MCF 10A (cell line): ENCODE measurements around the gene DMRT3. TPM values are rescaled to one million over a fixed set of nuclear protein-coding genes. Genes with fewer than 3 reads are reported as not detected.

Source experiments
- BruUV-seq: library from RNA; stranded (reverse); fragments of 400-500 nt; replicated peaks from 2 replicates; lab custom pipeline; 2021; lab: Mats Ljungman, UMichigan
- CTCF ChIA-PET: fragments of 300-600 bp; sonication (Branson Sonifier 250); formaldehyde crosslinking; extraction: SDS; loops from one replicate; lab custom pipeline; 2021; ENCODE audit warnings: antibody characterized with exemption, inconsistent platforms; lab: Yijun Ruan, JAX
- POLR2A ChIA-PET: fragments of 300-600, 350-650 bp; sonication (Branson Sonifier 250); formaldehyde crosslinking; extraction: SDS; loops from one replicate; lab custom pipeline; 2020; ENCODE audit warnings: antibody characterized with exemption, inconsistent platforms; lab: Yijun Ruan, JAX
- DNase-seq: peaks from one replicate; pipeline ENCODE4 v3.0.0-alpha.2; 2018; ENCODE audit not compliant: unreplicated experiment
- H3K27ac Mint-ChIP-seq: one replicate; pipeline ENCODE4 v1.8.0; 2022; ENCODE audit warnings: mild to moderate bottlenecking, low read depth, mixed read lengths; ENCODE audit not compliant: unreplicated experiment
- H3K27me3 Mint-ChIP-seq: one replicate; pipeline ENCODE4 v1.8.0; 2022; ENCODE audit warnings: mixed read lengths; ENCODE audit not compliant: insufficient read depth, unreplicated experiment
- H3K36me3 Mint-ChIP-seq: one replicate; pipeline ENCODE4 v1.8.0; 2022; ENCODE audit warnings: mild to moderate bottlenecking, moderate library complexity, mixed read lengths; ENCODE audit not compliant: insufficient read depth, unreplicated experiment
- H3K4me1 Mint-ChIP-seq: one replicate; pipeline ENCODE4 v1.8.0; 2022; ENCODE audit warnings: mixed read lengths; ENCODE audit not compliant: insufficient read depth, unreplicated experiment
- H3K4me3 Mint-ChIP-seq: one replicate; pipeline ENCODE4 v1.8.0; 2022; ENCODE audit warnings: mild to moderate bottlenecking, moderate library complexity, mixed read lengths; ENCODE audit not compliant: unreplicated experiment
- H3K9me3 Mint-ChIP-seq: one replicate; pipeline ENCODE4 v1.8.0; 2022; ENCODE audit warnings: mixed read lengths; ENCODE audit not compliant: unreplicated experiment
- CTCF ChIP-seq: fragments of 200-600 bp; IDR thresholded peaks from one replicate; pipeline ENCODE4 v1.8.0; 2022; ENCODE audit warnings: antibody characterized with exemption, mild to moderate bottlenecking; ENCODE audit not compliant: unreplicated experiment
- intact Hi-C: fragments of 100-400 bp; cut with micrococcal nuclease; formaldehyde crosslinking; loops from 2 replicates; pipeline ENCODE4 v1.14.1; 2022
- total RNA-seq: library from RNA; stranded (reverse); gene quantifications from 2 replicates; pipeline ENCODE4 v1.2.3, GENCODE V29; 2022

Gene DMRT3
- total RNA-seq, 1 experiment from 2014 or later, result not detected

- DNase-seq, result no peak
- intact Hi-C loops, result no loop called here
- no peak overlapping the region for H3K4me3 Mint-ChIP-seq
- no peaks in the 10 kb centered on the region for H3K36me3 Mint-ChIP-seq
- ChIA-PET POLR2A (no interaction called here), CTCF (no interaction called here)
- H3K4me1 Mint-ChIP-seq, result peaks cover 2% of the 10 kb centered on the region
- H3K27ac Mint-ChIP-seq, result no peak overlapping the region
- H3K27me3 Mint-ChIP-seq, result peaks cover 3% of the 10 kb centered on the region
- H3K9me3 Mint-ChIP-seq, result no peaks in the 10 kb centered on the region
- TF ChIP-seq CTCF, result no peak
- no TSS peak for BruUV-seq
Measured at GRCh38 chr9:1014640-1015039, 38.2 kb downstream of the DMRT3 start.

- Mint-ChIP-seq H3K4me1 (no peaks in the 10 kb centered on the region), H3K27me3 (peaks cover 22% of the 10 kb centered on the region)
Measured at GRCh38 chr9:1018121-1018520, 41.7 kb downstream of the DMRT3 start.

GRCh38 chr9:1024112-1024511 lies 47.7 kb downstream of the DMRT3 start:
- intact Hi-C loops, result no loop called here
- ChIA-PET POLR2A (no interaction called here), CTCF (interaction anchor here (0.6 to 2.1 kb wide), 3 partner anchors 14 to 268 kb away, joined by 3 to 12 read pairs (median 6); no protein-coding TSS in a partner anchor)
- no peak for DNase-seq
- Mint-ChIP-seq H3K36me3 (no peaks in the 10 kb centered on the region), H3K27me3 (peaks cover 22% of the 10 kb centered on the region), H3K27ac (no peak overlapping the region), H3K9me3 (no peaks in the 10 kb centered on the region), H3K4me1 (no peaks in the 10 kb centered on the region), H3K4me3 (no peak overlapping the region)
- BruUV-seq, result no TSS peak
- no peak for TF ChIP-seq CTCF

More at GRCh38 chr9:1018121-1018520, 41.7 kb downstream of the DMRT3 start:
- H3K27ac Mint-ChIP-seq, result no peak overlapping the region
- ChIA-PET CTCF (interaction anchor here (2.6 kb wide), 1 partner anchor 9 kb away, joined by 15 read pairs; no protein-coding TSS in a partner anchor), POLR2A (no interaction called here)
- H3K9me3 Mint-ChIP-seq, result no peaks in the 10 kb centered on the region
- DNase-seq, result peak; percentile 34
- no TSS peak for BruUV-seq
- intact Hi-C loops, result no loop called here
- no peak overlapping the region for H3K4me3 Mint-ChIP-seq
- H3K36me3 Mint-ChIP-seq, result no peaks in the 10 kb centered on the region
- no peak for TF ChIP-seq CTCF

- no TSS peak for BruUV-seq
- Mint-ChIP-seq H3K4me1 (no peaks in the 10 kb centered on the region), H3K27ac (no peak overlapping the region), H3K4me3 (no peak overlapping the region), H3K36me3 (no peaks in the 10 kb centered on the region), H3K9me3 (no peaks in the 10 kb centered on the region), H3K27me3 (peaks cover 15% of the 10 kb centered on the region)
- intact Hi-C loops, result no loop called here
- CTCF ChIA-PET, result no interaction called here
- DNase-seq, result no peak
- TF ChIP-seq CTCF, result no peak
- POLR2A ChIA-PET, result no interaction called here
Measured at GRCh38 chr9:1025131-1025530, 48.7 kb downstream of the DMRT3 start.
